Breast epithelium (tissue), 3 donors: ENCODE data around the gene FRMD5.

Experiments used
- CTCF ChIP-seq, 3 donors: fragments of 450-650 bp; IDR thresholded peaks; one replicate each; pipeline ENCODE4 v1.5.1; 2016 to 2017; ENCODE audit warnings: antibody characterized with exemption in 3 of 3, mild to moderate bottlenecking in 3 of 3, moderate library complexity in 3 of 3
- POLR2A ChIP-seq: fragments of 450-650 bp; IDR thresholded peaks from one replicate; pipeline ENCODE4 v1.6.1; 2016; ENCODE audit warnings: antibody characterized with exemption, mild to moderate bottlenecking, moderate library complexity
- POLR2AphosphoS5 ChIP-seq, 3 donors: sonication (generic); formaldehyde crosslinking; IDR thresholded peaks; one replicate each; pipeline ENCODE4 v1.6.1; 2017; ENCODE audit warnings: antibody characterized with exemption in 3 of 3

DNA sequence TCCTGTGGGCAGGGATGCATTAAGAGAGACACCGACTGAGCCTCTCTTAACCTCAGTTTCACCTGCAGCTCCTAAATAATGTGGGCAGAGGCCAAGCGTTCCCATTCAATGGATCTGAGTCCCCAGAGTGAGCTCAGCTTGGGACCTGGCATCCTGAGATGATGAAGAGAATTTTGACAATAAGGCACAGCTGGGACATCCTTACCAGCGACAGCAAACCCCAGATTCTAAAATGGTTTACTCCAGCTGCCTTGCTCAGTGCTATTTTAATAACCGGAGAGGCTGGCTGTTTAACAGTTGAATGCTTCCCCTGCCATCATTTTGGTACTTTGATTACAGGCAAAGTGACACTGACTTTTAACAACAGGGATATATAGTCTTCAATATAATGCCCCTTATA is 244.5 kb downstream of the FRMD5 start:
- no peak for TF ChIP-seq POLR2A
- no peak for TF ChIP-seq CTCF (IDR thresholded peaks at IDR 0.05)
- TF ChIP-seq POLR2AphosphoS5 (IDR thresholded peaks at IDR 0.05) = no peak
